GM21381 (cell line): ENCODE measurements around the gene ESM1.
"Not testable (repeated sequence)": the region's sequence is repeated elsewhere in the genome, so short reads cannot be mapped to it uniquely, and the experiment has no call there.

Experiments used
- ATAC-seq: cut with Tn5 transposase; IDR thresholded peaks from one replicate; pipeline ENCODE4 v1.9.1; 2021; ENCODE audit warnings: mild to moderate bottlenecking, moderate library complexity; ENCODE audit not compliant: unreplicated experiment

ESM1 gene, protein sequence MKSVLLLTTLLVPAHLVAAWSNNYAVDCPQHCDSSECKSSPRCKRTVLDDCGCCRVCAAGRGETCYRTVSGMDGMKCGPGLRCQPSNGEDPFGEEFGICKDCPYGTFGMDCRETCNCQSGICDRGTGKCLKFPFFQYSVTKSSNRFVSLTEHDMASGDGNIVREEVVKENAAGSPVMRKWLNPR

DNA sequence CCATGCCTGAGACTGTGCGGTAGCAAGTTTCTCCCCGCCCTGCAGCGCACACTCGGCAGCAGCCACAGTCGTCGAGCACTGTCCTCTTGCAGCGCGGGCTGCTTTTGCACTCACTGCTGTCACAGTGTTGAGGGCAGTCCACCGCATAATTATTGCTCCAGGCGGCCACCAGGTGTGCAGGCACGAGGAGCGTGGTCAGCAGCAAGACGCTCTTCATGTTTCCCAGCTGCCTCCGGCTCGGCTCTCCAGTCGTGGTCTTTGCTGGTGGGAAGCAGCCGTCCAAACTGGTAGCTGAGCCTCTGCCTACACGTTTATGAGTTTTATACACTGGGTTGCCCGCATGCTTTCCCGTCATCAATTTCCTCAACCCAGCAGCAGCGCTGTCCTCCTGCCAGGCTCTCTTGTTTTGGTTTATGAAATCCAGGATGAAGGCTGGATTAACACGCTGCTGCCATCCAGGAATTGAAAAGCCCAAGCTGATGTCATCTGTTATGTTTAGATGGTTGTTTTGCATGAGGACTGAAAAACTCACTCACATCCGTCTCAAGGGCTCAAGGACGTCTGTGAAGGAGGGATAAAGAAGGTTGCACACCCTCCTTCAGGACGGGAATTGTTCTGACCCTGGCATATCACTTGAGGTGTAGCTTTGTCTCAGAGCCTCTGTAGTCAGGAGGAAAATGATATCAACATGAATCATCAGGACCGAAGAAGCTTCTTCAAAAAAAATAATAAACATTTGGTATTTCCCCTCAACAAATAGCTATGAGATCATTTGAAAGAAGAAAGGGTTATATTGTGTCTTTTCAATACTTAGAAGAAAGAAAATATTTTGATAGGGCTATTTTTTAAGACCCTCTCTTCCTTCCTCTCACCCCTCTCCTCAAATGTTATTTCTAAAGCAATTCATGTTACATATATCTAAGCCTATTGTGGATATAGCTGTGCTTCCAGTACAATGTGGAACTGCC is at the start of gene ESM1:
ESM1 (minus strand) TSS at position 293 of the 968 bp plus-strand sequence; CDS start at position 217, 76 bp downstream.
- ATAC-seq, result no peak

DNA sequence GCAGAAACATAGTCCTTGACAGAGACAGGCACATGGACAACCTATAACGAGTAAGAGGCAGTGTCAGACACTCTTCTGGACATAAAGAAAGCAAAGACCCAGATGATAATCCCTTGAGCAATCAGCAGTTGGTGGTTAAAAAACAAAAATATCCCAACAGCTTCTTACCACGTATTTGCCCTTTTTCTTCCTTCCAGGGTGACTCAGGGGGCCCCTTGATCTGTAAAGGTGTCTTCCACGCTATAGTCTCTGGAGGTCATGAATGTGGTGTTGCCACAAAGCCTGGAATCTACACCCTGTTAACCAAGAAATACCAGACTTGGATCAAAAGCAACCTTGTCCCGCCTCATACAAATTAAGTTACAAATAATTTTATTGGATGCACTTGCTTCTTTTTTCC is 48.2 kb upstream of the ESM1 start:
- ATAC-seq, result no peak

DNA sequence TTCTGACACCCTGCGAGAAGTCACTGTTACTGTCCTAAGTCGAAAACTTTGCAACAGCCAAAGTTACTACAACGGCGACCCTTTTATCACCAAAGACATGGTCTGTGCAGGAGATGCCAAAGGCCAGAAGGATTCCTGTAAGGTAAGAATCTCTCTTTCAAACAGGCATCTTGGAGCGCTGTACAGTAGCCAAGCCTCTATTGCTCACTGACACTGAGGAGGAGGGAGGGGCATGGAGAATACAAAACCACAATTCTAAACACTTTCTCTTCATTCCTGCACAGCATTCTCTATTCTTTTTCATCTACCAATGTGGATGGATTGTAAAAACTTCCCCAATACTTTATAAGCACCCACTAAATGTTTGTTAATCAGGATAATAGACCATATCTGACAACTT is 46.1 kb upstream of the ESM1 start:
- ATAC-seq, result no peak

DNA sequence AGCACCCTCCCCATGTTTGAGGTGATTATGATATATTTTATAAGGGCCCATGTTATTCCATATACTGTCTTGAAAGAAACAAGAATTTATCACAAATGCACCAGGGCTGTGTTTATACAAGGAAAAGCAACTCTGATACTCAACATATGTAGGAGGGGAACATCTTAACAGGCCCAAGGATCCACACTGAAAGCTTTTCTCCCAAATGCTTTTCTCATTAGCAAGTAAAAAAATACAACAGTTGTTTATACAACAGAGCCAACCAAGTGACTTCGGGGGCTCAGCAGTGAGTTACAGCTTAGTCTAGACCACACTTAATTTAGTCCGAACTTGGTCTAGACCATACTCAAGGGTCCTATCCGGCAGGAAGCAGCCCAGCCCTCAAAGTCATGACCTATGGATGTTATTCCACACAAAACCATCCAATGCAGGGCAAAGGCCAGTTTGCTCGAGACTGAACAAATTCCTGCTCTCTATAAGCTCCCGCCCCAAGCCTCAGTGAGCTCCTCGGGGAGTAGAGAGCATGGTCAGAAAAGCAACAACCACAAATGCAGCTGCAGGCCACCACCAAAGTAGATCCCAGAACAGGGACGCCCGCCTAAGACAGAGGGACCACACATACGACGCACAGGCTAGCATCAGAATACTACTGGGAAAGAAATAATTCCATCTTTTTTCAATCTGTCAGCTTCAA is 45.4 kb upstream of the ESM1 start:
- ATAC-seq, result no peak

DNA sequence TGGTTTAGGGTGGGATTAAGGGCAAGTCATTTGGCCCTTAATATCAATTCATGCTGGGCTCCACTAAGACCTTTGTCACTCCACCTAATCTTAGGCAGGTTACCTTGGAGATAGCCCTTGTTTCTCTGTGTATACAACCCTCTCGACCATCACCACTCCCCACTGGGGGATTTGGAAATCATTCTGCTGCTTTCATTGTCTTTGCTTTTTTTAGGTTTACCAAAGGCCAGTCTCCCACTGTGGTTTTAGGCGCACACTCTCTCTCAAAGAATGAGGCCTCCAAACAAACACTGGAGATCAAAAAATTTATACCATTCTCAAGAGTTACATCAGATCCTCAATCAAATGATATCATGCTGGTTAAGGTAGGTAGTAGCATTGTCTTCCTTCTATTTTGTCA is 44.8 kb upstream of the ESM1 start:
- ATAC-seq, result no peak

DNA sequence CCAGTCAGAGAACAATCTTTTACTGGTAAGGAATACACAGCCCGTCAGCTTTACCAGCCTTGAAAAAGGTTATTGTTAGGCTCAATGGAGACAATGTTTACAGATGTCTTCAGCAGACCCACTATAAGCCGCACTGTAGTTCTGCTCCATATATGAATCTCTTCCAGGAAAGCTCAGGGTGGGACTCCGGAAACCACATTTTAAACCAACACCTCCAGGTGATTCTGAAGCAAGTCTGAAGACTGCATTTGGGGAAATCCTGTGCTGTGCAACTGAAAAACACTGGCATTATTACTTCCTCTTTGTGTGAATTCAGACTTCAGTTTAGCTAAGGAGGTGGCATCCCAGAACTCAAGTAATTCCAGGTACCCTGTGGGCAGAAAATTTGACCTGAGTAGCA is 42.2 kb upstream of the ESM1 start:
- no peak for ATAC-seq

DNA sequence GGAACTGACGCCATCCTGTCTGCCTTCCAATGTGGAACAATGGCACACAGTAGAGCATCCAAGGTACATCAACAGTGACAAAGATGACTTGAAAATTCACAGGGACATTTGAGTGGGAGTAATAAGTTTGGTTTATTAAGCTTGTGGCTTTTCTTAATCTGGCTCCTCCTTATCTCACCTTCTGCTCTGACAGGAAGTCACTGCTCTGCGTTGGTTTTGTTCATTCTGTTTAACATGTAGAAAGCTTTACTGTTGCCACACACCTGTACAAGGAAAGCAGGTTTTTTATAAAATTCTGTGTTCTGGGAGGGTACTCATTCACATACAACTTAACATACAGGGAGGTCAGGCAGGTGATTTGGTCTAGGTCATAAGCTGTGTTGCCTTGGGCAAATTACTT is 37.1 kb upstream of the ESM1 start:
- ATAC-seq, result no peak

DNA sequence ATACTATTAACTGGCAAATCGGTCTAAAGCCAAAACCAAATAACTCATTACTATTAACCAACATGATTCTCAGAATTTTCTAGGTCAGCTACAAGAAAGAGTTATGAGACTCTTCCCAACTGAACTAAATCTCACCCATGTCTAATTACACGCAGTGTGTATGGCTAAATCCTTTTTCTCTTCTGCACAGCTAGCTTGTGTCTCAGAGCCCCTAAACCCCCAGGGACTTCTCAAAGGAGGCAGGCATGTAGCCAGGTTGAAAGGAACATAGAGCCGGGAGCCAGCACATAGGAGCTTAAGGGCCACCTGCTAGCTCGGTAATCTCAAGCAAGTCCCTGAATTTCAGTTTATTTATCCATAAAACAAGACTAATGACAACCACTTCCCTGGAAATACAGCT is 36.4 kb upstream of the ESM1 start:
- no peak for ATAC-seq

DNA sequence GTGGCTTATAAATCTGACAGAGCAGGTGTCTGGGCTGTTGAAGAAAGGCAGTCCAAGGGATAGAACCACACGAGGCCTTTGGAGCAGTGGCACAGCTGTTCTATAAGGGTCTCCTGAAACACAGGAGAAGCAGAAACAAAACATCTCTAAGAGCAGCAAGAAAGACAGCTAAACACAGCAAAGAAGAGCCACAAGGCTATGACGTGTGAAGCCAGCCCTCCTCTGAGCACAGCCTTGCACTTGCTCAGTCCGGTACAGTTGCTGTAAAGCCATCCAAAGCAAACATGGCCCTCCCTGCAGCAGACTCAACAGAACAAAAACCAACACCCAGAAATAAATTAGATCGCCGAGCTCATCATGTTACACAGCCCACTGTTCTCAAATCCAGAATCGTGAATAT is 36.0 kb upstream of the ESM1 start:
- ATAC-seq, result no peak

DNA sequence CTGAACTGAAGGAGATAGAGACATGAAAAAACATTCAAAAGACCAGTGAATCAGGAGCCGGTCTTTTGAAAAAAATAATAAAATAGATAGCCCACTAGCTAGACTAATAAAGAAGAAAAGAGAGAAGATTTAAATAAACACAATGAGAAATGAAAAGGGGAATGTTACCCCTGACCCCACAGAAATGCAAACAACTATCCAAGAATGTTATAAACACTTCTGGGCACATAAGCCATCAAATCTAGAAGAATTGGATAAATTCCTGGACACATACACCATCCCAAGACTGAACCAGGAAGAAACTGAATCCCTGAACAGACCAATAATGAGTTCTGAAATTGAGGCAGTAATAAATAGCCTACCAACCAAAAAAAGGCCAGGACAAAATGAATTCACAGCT is 24.8 kb upstream of the ESM1 start:
- not testable (repeated sequence) for ATAC-seq

DNA sequence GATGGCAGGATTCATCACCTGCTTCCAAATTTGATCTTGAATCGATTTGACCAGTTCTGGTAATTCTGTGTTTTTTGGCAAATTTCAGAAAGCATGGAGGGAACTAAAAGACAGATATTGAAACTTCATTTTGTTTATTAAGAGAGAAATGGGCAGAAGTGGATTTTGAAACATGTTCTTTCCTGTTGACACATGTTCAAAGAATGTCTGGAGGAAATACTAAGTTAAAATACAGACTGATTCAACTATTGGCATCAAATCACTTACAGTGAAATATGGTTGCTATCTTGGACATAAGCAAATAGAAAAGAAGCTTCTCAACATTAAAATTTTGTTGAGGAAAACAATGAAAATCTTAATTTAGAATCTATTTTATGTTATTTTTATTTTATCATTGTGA is 19.3 kb upstream of the ESM1 start:
- ATAC-seq, result no peak

DNA sequence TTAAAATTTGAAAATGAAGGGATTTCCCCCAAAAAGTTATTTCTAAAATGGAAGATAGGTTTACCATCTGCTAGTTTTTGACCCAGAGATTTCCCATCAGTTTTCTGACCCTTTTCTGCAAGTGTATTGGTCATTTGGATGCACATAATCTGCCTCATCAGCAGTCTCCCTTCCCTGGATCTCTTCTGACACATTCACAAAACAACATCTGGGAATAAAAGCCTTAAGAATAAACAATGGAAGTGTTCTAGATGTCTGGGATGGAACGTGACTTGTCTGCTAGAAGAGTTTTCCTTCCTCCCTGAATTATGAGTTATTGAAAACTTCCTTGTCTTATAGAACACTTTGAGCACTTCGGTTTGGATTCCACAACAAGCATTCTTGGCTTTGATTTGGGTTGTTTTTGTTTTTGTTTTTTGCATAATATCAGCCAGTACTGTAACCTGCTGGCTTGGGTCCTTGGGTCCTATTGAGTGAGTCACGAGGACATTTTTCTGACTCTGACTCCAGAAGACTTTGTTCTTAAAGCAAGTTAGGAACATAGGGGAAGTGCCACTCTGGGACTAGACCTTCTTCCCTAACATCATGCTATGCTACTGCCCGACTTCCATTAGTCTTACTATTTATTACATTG is 18.2 kb upstream of the ESM1 start:
- ATAC-seq, result no peak

DNA sequence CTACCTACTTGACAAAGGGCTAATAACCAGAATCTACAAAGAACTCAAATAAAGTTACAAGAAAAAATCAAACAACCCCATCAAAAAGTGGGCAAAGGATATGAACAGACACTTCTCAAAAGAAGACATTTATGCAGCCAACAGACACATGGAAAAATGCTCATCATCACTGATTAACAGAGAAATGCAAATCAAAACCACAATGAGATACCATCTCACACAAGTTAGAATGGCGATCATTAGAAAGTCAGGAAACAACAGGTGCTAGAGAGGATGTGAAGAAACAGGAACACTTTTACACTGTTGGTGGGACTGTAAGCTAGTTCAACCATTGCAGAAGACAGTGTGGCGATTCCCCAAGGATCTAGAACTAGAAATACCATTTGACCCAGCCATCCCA is 16.8 kb upstream of the ESM1 start:
- ATAC-seq, result not testable (repeated sequence)

DNA sequence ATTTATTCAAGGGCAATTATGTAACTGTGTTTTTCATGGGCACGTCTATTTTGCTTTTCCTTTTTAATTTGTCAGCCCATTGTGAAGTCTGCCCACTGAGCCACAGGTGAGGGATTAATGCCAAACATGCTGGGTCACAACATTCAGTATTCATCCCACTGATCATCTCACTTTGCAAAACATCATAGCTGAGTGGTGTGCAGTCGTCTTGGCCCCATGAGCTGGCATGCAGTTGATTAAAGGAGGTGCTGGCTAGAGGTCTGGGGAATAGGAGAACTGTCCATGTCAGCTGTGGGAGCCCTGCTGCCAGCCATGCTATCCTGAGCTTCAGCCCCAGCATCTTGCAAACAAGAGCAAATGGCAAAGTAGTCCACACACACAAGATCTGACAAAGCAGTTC is 11.7 kb upstream of the ESM1 start:
- no peak for ATAC-seq

DNA sequence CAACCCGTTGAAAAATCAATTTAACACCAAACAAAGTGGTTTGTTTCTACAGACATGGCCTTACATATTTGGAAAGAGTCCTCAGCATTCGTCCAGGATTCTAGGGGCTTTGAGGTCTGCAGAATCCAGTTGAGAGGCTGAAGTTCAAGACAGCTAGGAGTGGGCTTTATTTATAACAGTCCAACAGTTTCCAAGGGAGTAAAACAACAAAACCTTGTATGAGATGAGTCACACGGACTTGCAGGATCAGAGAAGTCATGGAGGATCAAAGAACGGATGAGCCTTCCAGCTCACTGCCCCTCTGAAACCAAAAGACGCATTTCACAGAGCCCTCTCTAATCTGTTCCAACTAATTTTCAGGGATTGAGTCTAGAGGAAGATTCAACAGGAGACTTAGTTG is 11.1 kb upstream of the ESM1 start:
- ATAC-seq, result no peak

DNA sequence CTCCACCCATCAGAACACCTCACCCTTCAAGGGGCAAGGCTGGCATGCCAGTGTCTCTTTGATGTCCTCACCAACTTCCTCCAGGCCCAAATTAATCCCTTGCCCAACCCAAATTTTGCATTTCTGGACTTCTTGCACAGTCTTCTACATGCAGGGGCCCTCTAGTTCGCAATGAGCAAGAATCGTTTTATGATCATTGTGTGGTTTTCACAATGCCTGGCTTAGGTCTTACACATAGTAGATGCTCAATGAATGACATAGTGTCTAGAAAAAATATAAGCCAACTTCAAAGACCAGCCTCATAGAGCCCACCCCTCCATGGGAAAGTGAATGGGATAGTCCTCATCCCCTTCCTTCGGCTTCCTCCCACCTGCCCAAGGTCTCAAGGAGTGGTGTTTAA is 9.8 kb upstream of the ESM1 start:
- ATAC-seq, result no peak

DNA sequence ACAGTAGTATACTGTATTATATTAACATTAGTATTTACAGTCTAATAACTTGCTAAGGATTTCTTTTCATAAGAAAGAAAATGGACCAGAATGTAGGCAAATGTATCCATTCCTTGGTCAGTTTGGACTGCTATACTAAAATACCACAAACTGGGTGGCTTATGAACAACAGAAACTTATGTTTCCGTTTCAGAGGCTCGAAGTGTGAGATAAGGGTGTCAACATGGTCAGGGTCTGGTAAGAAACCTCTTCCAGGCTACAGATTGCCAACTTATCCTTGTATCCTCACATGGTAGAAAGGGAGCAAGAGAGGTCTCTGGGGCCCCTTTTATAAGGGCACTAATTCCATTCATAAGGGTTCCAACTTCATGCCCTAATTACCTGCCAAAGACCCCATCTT is 9.2 kb upstream of the ESM1 start:
- ATAC-seq, result no peak

DNA sequence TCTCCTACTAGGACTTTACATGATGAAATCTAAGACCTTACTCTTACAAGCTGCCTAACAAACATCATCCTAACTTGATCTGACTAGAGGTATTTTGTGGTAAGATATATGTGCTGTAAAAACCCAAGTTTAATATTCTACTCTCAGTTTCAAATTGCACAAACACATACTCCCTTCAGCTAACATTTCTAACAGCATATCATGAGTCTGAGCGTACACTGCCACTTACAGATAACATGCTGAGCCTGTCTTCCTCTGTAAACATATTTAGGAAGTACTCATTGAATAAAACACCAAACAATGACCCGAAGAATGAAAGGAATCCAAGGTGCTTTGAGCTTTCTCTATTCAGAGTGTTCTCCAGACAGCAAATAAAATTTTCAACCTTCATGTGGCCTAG is 7.9 kb upstream of the ESM1 start:
- no peak for ATAC-seq

DNA sequence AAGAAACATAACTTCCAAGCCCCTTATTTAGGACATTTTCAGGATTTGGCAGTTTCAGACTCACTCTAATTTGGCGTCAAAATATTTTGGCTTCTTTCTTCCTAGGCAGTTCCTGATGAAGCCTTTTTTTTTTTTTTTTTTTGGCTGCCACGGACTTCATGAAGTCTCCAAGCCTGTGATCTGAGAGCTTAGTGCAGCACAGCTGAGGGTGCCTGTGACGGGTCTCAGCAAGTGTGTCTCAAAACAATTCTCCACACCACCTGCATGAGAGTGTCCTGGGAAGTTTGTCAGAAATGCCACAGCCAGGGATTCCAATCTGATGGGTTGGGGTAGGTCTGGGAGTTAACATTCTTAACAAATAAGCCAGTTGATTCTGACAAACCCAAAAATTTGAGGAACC is 6.0 kb upstream of the ESM1 start:
- no peak for ATAC-seq

DNA sequence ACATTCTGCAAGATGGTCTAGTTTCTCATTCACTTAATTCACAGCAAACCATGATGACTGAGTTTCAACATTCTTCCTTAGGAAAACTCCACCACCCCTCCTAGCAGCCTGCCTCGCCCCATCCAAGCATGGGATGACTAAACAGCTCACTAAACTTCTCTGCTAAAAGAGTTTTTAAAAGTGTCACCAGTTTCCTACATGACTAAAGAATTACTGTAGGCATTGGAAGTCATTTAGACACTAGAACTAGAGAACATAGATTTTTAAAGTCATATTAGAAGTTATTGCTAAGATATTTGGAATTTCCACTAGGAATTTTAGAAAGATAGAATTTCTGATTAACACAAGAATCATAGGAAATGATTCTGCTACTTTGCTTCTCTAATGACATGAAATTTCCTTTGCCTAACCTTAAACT is 5.5 kb upstream of the ESM1 start:
- no peak for ATAC-seq

DNA sequence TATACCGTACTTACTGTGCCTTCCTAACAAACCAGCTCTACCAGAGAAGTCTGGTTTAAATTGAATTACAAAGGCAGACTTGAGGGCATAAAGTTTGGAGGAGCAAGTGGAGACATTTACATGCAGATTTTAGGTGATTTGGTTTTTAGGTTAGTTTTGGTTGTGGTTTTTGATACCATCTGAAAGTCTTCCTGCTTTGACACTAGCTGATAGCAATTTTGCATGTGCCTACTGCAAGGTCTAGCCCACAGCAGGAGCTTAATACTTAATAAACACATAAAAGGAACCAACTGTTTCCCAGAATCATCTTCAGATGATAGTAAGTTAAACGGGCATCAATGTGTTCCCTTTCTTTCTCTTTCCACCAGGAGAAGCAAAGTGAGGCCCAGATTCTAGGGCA is 3.4 kb upstream of the ESM1 start:
- no peak for ATAC-seq
